ENCODE measurements around the gene TECPR1.

DNA sequence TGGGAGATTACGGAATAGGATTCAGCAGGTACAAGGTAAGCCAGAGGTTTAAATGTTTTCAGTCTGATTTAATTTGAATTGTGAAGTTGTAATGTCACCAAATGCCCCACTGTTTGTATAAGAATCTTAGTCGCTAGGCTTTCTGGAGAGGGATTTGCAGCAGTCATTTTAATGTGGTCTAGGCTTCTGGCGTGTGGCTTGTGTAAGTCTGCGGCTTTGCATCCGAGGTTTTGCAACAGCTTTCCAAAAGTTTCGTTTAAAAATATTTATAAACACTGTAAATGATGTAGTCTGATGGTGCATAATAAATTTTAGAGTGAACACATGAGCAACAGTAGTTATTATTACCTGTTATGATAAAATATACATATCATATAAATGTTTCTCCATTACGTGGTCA lies 66.9 kb downstream of the TECPR1 start:
- TF ChIP-seq EZH2 (IDR thresholded peaks at IDR 0.05; ENCODE audit: borderline replicate concordance, low read length), result no peak
- TF ChIP-seq, protein P1, sequence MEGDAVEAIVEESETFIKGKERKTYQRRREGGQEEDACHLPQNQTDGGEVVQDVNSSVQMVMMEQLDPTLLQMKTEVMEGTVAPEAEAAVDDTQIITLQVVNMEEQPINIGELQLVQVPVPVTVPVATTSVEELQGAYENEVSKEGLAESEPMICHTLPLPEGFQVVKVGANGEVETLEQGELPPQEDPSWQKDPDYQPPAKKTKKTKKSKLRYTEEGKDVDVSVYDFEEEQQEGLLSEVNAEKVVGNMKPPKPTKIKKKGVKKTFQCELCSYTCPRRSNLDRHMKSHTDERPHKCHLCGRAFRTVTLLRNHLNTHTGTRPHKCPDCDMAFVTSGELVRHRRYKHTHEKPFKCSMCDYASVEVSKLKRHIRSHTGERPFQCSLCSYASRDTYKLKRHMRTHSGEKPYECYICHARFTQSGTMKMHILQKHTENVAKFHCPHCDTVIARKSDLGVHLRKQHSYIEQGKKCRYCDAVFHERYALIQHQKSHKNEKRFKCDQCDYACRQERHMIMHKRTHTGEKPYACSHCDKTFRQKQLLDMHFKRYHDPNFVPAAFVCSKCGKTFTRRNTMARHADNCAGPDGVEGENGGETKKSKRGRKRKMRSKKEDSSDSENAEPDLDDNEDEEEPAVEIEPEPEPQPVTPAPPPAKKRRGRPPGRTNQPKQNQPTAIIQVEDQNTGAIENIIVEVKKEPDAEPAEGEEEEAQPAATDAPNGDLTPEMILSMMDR (IDR thresholded peaks at IDR 0.05; ENCODE audit: low read length), result no peak
